ENCODE measurements around the gene PAPPA2. TPM values are rescaled to one million over a fixed set of nuclear protein-coding genes. Genes with fewer than 3 reads are reported as not detected.

Gene PAPPA2
- total and polyA plus RNA-seq, 10 of the 15 experiments (the other 5 are each of a cell fraction or from before 2014, with no cell fraction given) = under 0.01 to 0.06 (median 0.03) TPM; not detected in 7

DNA sequence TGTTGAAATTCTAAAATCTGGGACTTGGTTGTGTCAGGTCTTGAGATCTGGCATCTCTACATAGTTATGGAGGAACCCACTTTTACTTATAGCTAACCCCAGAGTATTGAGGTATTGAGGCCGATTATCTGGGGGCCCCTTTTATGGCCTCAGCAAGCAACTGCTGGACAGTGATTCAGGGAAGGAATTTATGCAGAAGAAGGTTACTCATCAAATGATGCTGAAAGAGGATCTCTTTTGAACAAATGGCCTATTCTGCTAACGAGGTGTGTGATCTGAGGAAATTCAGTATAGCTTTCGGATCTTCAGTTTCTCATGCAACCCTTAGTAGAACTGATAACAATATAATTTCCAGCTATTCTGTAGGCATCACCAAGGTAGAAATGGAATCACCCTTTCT lies 239.9 kb downstream of the PAPPA2 start:
- DNase-seq (ENCODE audit: low read depth, low spot score) = no peak
- intact Hi-C loops (cut with micrococcal nuclease; ENCODE audit: unreplicated experiment) = no loop called here
- Histone ChIP-seq H3K4me3 (no peak overlapping the region), H4K20me1 (ENCODE audit: control insufficient read depth, insufficient read depth) (no peaks in the 10 kb centered on the region), H3K36me3 (ENCODE audit: control insufficient read depth in 2 of 2, insufficient read depth in 2 of 2, low read length in 1 of 2) (no peaks in the 10 kb centered on the region), H3K27ac (ENCODE audit: control insufficient read depth, insufficient read depth) (no peak overlapping the region), H3K9ac (ENCODE audit: control insufficient read depth, insufficient read depth, low read length) (no peak overlapping the region), H3K9me3 (replicated peaks; ENCODE audit: control insufficient read depth, insufficient read depth, low read length) (no peaks in the 10 kb centered on the region), H3K79me2 (ENCODE audit: control insufficient read depth, insufficient read depth, low read length) (no peaks in the 10 kb centered on the region), H3K27me3 (replicated peaks in 1 of 2; ENCODE audit: control insufficient read depth in 2 of 2, insufficient read depth in 2 of 2, low read length in 1 of 2) (no peaks in the 10 kb centered on the region; a peak in 2 of 4 replicates), H2AFZ (ENCODE audit: control insufficient read depth, low read depth, low read length) (no peak overlapping the region), H3K4me2 (ENCODE audit: control insufficient read depth, insufficient read depth) (no peak overlapping the region), H3K4me1 (ENCODE audit: control insufficient read depth, insufficient read depth, low read length) (no peaks in the 10 kb centered on the region)
- TF ChIP-seq JUND (IDR thresholded peaks at IDR 0.05; ENCODE audit: low read depth, low read length) = no peak
- no peak for TF ChIP-seq STAT3 (IDR thresholded peaks at IDR 0.05; ENCODE audit: low read depth, low read length)
- TF ChIP-seq GATAD2B (conservative IDR thresholded peaks at IDR 0.05; ENCODE audit: low read depth) = no peak
- TF ChIP-seq MYC (IDR thresholded peaks at IDR 0.05; ENCODE audit: insufficient read depth, insufficient read length, insufficient replicate concordance, low read length, severe bottlenecking) = no peak
- TF ChIP-seq, protein P1, sequence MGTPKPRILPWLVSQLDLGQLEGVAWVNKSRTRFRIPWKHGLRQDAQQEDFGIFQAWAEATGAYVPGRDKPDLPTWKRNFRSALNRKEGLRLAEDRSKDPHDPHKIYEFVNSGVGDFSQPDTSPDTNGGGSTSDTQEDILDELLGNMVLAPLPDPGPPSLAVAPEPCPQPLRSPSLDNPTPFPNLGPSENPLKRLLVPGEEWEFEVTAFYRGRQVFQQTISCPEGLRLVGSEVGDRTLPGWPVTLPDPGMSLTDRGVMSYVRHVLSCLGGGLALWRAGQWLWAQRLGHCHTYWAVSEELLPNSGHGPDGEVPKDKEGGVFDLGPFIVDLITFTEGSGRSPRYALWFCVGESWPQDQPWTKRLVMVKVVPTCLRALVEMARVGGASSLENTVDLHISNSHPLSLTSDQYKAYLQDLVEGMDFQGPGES (IDR thresholded peaks at IDR 0.05) = no peak
- TF ChIP-seq, protein P2, sequence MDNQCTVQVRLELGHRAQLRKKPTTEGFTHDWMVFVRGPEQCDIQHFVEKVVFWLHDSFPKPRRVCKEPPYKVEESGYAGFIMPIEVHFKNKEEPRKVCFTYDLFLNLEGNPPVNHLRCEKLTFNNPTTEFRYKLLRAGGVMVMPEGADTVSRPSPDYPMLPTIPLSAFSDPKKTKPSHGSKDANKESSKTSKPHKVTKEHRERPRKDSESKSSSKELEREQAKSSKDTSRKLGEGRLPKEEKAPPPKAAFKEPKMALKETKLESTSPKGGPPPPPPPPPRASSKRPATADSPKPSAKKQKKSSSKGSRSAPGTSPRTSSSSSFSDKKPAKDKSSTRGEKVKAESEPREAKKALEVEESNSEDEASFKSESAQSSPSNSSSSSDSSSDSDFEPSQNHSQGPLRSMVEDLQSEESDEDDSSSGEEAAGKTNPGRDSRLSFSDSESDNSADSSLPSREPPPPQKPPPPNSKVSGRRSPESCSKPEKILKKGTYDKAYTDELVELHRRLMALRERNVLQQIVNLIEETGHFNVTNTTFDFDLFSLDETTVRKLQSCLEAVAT (IDR thresholded peaks at IDR 0.05) = no peak
- no peak for TF ChIP-seq RAD21 (IDR thresholded peaks at IDR 0.05; ENCODE audit: insufficient read depth, low read depth, low read length)
- no peak for TF ChIP-seq RCOR1 (conservative IDR thresholded peaks at IDR 0.05; ENCODE audit: low read depth, low read length)
- no peak for TF ChIP-seq PAX5 (IDR thresholded peaks at IDR 0.05; ENCODE audit: borderline replicate concordance, low read depth, low read length)
- no peak for TF ChIP-seq CBX3 (IDR thresholded peaks at IDR 0.05; ENCODE audit: borderline replicate concordance, low read depth)
- no peak for TF ChIP-seq DPF2 (IDR thresholded peaks at IDR 0.05)
- no peak for TF ChIP-seq NR2C1 (IDR thresholded peaks at IDR 0.05)
- SMC1A ChIA-PET (ENCODE audit: uncharacterized antibody, unreplicated experiment) = no interaction called here
- in situ Hi-C loops (cut with MboI) = no loop called here
- FAIRE-seq = no peak
- RAD21 ChIA-PET (ENCODE audit: unreplicated experiment) = no interaction called here
- no TSS peak for BruUV-seq (replicated peaks)
- POLR2A ChIA-PET = no interaction called here
- no peak for ATAC-seq
- WGBS (ENCODE audit: insufficient coverage, insufficient replicate concordance, low lambda C conversion rate, missing lambda C conversion rate) = 25% methylated on average over 3 of the region's 3 CpGs
- CTCF ChIA-PET = no interaction called here
